Activated T-helper 1 cell treated with anti-CD3 and anti-CD28 coated beads, Interleukin-12 subunit alpha, Interleukin-12 subunit beta, Interleukin-2, Interleukin-4 antibody, amounts not matched to agents 30 ng/mL and 10 ng/mL and 1 ng/mL, durations not matched to agents 14 hours and 24 hours and 36 hours (primary cell): ENCODE measurements around the gene UBXN1. TPM values are rescaled to one million over a fixed set of nuclear protein-coding genes. Genes with fewer than 3 reads are reported as not detected.

Experiments used
- DNase-seq: peaks from one replicate; pipeline ENCODE4 v3.0.0; 2021; ENCODE audit warnings: low spot score
- H3K27ac Mint-ChIP-seq: one replicate; pipeline ENCODE4 v1.8.0; 2021; ENCODE audit warnings: mild to moderate bottlenecking, mixed read lengths
- H3K27me3 Mint-ChIP-seq: one replicate; pipeline ENCODE4 v1.8.0; 2022; ENCODE audit warnings: mild to moderate bottlenecking, moderate library complexity, mixed read lengths; ENCODE audit not compliant: insufficient read depth
- H3K36me3 Mint-ChIP-seq: one replicate; pipeline ENCODE4 v1.8.0; 2021; ENCODE audit warnings: low read depth, mixed read lengths
- H3K4me1 Mint-ChIP-seq: one replicate; pipeline ENCODE4 v1.8.0; 2021; ENCODE audit warnings: low read depth, mixed read lengths
- H3K4me3 Mint-ChIP-seq: one replicate; pipeline ENCODE4 v1.8.0; 2021; ENCODE audit warnings: mild to moderate bottlenecking, moderate library complexity, mixed read lengths
- H3K9me3 Mint-ChIP-seq: one replicate; pipeline ENCODE4 v1.8.0; 2021; ENCODE audit warnings: mixed read lengths
- intact Hi-C: fragments of 100-400 bp; cut with micrococcal nuclease; formaldehyde crosslinking; loops from one replicate; pipeline ENCODE4 v1.15.1; 2024
- total RNA-seq: library from RNA; stranded (reverse); gene quantifications from 2 replicates; pipeline ENCODE4 v1.2.3, GENCODE V29; 2022

The UBXN1 gene
- total RNA-seq, 1 donor from 2014 or later, result 128 TPM

- H3K4me3 Mint-ChIP-seq, result peak within 1 kb of the TSS; percentile 100
- H3K27ac Mint-ChIP-seq, result peak within 1 kb of the TSS; percentile 98
- intact Hi-C loops, result loop anchor here (1.0 kb wide), 12 partner anchors 19 to 210 kb away; partner anchors contain the start of genes C11orf98, CSKMT, EML3 and HNRNPUL2
- H3K27me3 Mint-ChIP-seq, result no peaks in the 10 kb centered on the region
- DNase-seq, result peak; percentile 97
- peaks cover 25% of the 10 kb centered on the region for H3K4me1 Mint-ChIP-seq
- H3K9me3 Mint-ChIP-seq, result no peaks in the 10 kb centered on the region
- peaks cover 13% of the 10 kb centered on the region for H3K36me3 Mint-ChIP-seq
These were observed 32.7 kb downstream of the UBXN1 start, which contains the start of gene GANAB for GRCh38 chr11:62645946-62646824. Gene GANAB (minus strand): TSS chr11:62646613. CDS start chr11:62646599, 14 bp downstream.

- Mint-ChIP-seq H3K36me3 (peaks cover 15% of the 10 kb centered on the region), H3K4me3 (peak overlapping the region; percentile 100), H3K27me3 (no peaks in the 10 kb centered on the region), H3K9me3 (no peaks in the 10 kb centered on the region), H3K27ac (peak overlapping the region; percentile 98), H3K4me1 (peaks cover 31% of the 10 kb centered on the region)
- intact Hi-C loops, result no loop called here
- DNase-seq, result no peak
These were observed 33.3 kb downstream of the UBXN1 start for GRCh38 chr11:62645671-62645945.

GRCh38 chr11:62644220-62644619, 34.7 kb downstream of the UBXN1 start:
- Mint-ChIP-seq H3K36me3 (peaks cover 20% of the 10 kb centered on the region), H3K4me3 (peak overlapping the region; percentile 71), H3K27ac (no peak overlapping the region), H3K4me1 (peaks cover 39% of the 10 kb centered on the region), H3K9me3 (no peaks in the 10 kb centered on the region), H3K27me3 (no peaks in the 10 kb centered on the region)
- DNase-seq, result no peak
- intact Hi-C loops, result no loop called here

- Mint-ChIP-seq H3K36me3 (peaks cover 68% of the 10 kb centered on the region), H3K27me3 (no peaks in the 10 kb centered on the region), H3K4me1 (peaks cover 20% of the 10 kb centered on the region), H3K9me3 (no peaks in the 10 kb centered on the region), H3K27ac (no peak overlapping the region), H3K4me3 (no peak overlapping the region)
- intact Hi-C loops, result no loop called here
- DNase-seq, result no peak
These were observed 46.4 kb downstream of the UBXN1 start for GRCh38 chr11:62632492-62632891.

GRCh38 chr11:62627713-62628112, 51.2 kb downstream of the UBXN1 start:
- no peak for DNase-seq
- Mint-ChIP-seq H3K4me1 (no peaks in the 10 kb centered on the region), H3K27ac (no peak overlapping the region), H3K36me3 (peaks cover 62% of the 10 kb centered on the region), H3K27me3 (no peaks in the 10 kb centered on the region), H3K9me3 (no peaks in the 10 kb centered on the region), H3K4me3 (no peak overlapping the region)
- intact Hi-C loops, result no loop called here

Other genes starting within 250 kb of the UBXN1 start
- gene AHNAK, start 132.3 kb downstream of the UBXN1 start, total RNA-seq, result 96.5 and 97.2 TPM in 2 replicates
- gene EEF1G, start 105.2 kb downstream of the UBXN1 start, total RNA-seq, result 1,154 and 1,169 TPM in 2 replicates
- gene TUT1, start 87.5 kb downstream of the UBXN1 start, total RNA-seq, result 38.7 and 40.7 TPM in 2 replicates
- 224 and 230 TPM in 2 replicates for gene MTA2, start 77.2 kb downstream of the UBXN1 start, total RNA-seq
- 164 and 167 TPM in 2 replicates for gene EML3, start 66.3 kb downstream of the UBXN1 start, total RNA-seq
- 2.5 and 3.2 TPM in 2 replicates for gene ROM1, start 65.8 kb downstream of the UBXN1 start, total RNA-seq
- gene B3GAT3, start 57.1 kb downstream of the UBXN1 start, total RNA-seq, result 93.8 and 94.3 TPM in 2 replicates
- gene GANAB, start 32.5 kb downstream of the UBXN1 start, total RNA-seq, result 238 and 255 TPM in 2 replicates
- 39.2 and 40.4 TPM in 2 replicates for gene INTS5, start 25.8 kb downstream of the UBXN1 start, total RNA-seq
- gene C11orf98, start 13.9 kb downstream of the UBXN1 start, total RNA-seq, result 146 and 151 TPM in 2 replicates
- gene CSKMT, start 13.8 kb downstream of the UBXN1 start, total RNA-seq, result 65.0 and 69.4 TPM in 2 replicates
- 8.9 and 11.4 TPM in 2 replicates for gene UQCC3, start 7.4 kb downstream of the UBXN1 start, total RNA-seq
- gene LBHD1, start 6.8 kb downstream of the UBXN1 start, total RNA-seq, result 23.4 and 24.3 TPM in 2 replicates
- 0.17 and 0.26 TPM in 2 replicates for gene LRRN4CL, start 10.5 kb upstream of the UBXN1 start, total RNA-seq
- 34.0 and 34.6 TPM in 2 replicates for gene BSCL2, start 28.4 kb upstream of the UBXN1 start, total RNA-seq
- gene GNG3, start 28.6 kb upstream of the UBXN1 start, total RNA-seq, result not detected in 2 replicates
- gene HNRNPUL2, start 48.4 kb upstream of the UBXN1 start, total RNA-seq, result 53.0 and 55.2 TPM in 2 replicates
- 36.4 and 38.0 TPM in 2 replicates for gene TTC9C, start 49.4 kb upstream of the UBXN1 start, total RNA-seq
- gene ZBTB3, start 75.1 kb upstream of the UBXN1 start, total RNA-seq, result 8.7 and 9.1 TPM in 2 replicates
- gene POLR2G, start 82.5 kb upstream of the UBXN1 start, total RNA-seq, result 145 and 148 TPM in 2 replicates
- gene TAF6L, start 92.3 kb upstream of the UBXN1 start, total RNA-seq, result 19.4 and 20.7 TPM in 2 replicates
- gene TMEM179B, start 108.3 kb upstream of the UBXN1 start, total RNA-seq, result 40.6 and 43.0 TPM in 2 replicates
- 14.3 and 16.0 TPM in 2 replicates for gene TMEM223, start 112.9 kb upstream of the UBXN1 start, total RNA-seq
- 155 and 158 TPM in 2 replicates for gene NXF1, start 126.4 kb upstream of the UBXN1 start, total RNA-seq
- 34.2 and 39.9 TPM in 2 replicates for gene STX5, start 153.0 kb upstream of the UBXN1 start, total RNA-seq
- gene TEX54, start 153.8 kb upstream of the UBXN1 start, total RNA-seq, result 1.2 and 1.3 TPM in 2 replicates
- 156 and 161 TPM in 2 replicates for gene WDR74, start 160.5 kb upstream of the UBXN1 start, total RNA-seq
- gene SLC3A2, start 201.8 kb upstream of the UBXN1 start, total RNA-seq, result 397 and 399 TPM in 2 replicates
- gene CHRM1, start 242.3 kb upstream of the UBXN1 start, total RNA-seq, result not detected in 2 replicates